ENCODE results near the gene DTX2.
"Not testable (repeated sequence)": the region's sequence is repeated elsewhere in the genome, so short reads cannot be mapped to it uniquely, and the experiment has no call there.

Gene DTX2

GRCh38 chr7:76497918-76498582, 36.5 kb downstream of the DTX2 start:
- not testable (repeated sequence) for DNase-seq

GRCh38 chr7:76498583-76499200, 37.2 kb downstream of the DTX2 start:
- DNase-seq = not testable (repeated sequence)

- not testable (repeated sequence) for DNase-seq
Observed at GRCh38 chr7:76499201-76499923, 37.9 kb downstream of the DTX2 start.

- DNase-seq = not testable (repeated sequence)
Observed at GRCh38 chr7:76499924-76500241, 38.4 kb downstream of the DTX2 start.

- not testable (repeated sequence) for DNase-seq
Observed at GRCh38 chr7:76502224-76502623, 40.7 kb downstream of the DTX2 start.

GRCh38 chr7:76502836-76503235, 41.3 kb downstream of the DTX2 start:
- not testable (repeated sequence) for DNase-seq

GRCh38 chr7:76503244-76503643, 41.7 kb downstream of the DTX2 start:
- DNase-seq = not testable (repeated sequence)

- not testable (repeated sequence) for DNase-seq
Observed at GRCh38 chr7:76504351-76505167, 43.0 kb downstream of the DTX2 start.

- DNase-seq = no peak
Observed at GRCh38 chr7:76505168-76506080, 43.9 kb downstream of the DTX2 start.

- no peak for DNase-seq
Observed at GRCh38 chr7:76506081-76506440, 44.6 kb downstream of the DTX2 start.

GRCh38 chr7:76506643-76507042, 45.1 kb downstream of the DTX2 start:
- DNase-seq = not testable (repeated sequence)

GRCh38 chr7:76507723-76508406, 46.4 kb downstream of the DTX2 start:
- DNase-seq = no peak

GRCh38 chr7:76509931-76510877, 48.7 kb downstream of the DTX2 start, which contains the start of gene UPK3B:
TSS of gene UPK3B (plus strand) at chr7:76510552. CDS start at chr7:76510653, 101 bp downstream.
- no peak for DNase-seq

GRCh38 chr7:76511200-76511910, 49.8 kb downstream of the DTX2 start:
- DNase-seq = not testable (repeated sequence)

- not testable (repeated sequence) for DNase-seq
Observed at GRCh38 chr7:76511911-76512885, 50.7 kb downstream of the DTX2 start.

- no peak for DNase-seq
Observed at GRCh38 chr7:76512941-76513816, 51.7 kb downstream of the DTX2 start.
